ENCODE results near the gene CYB5A. TPM values are rescaled to one million over a fixed set of nuclear protein-coding genes. Genes with fewer than 3 reads are reported as not detected.

CYB5A gene
- total RNA-seq, 1 donor from 2014 or later: 213 TPM

GRCh38 chr18:74265546-74266098, 26.1 kb downstream of the CYB5A start:
- DNase-seq (ENCODE audit: low spot score, unreplicated experiment): no peak
- no peak overlapping the region for H3K4me3 Mint-ChIP-seq (ENCODE audit: low read depth)
- no peak for TF ChIP-seq CTCF (IDR thresholded peaks at IDR 0.05; ENCODE audit: unreplicated experiment)
- H3K27ac Mint-ChIP-seq: peak overlapping the region; percentile 76
- H3K9me3 Mint-ChIP-seq (ENCODE audit: low read depth): no peaks in the 10 kb centered on the region
- no peaks in the 10 kb centered on the region for H3K27me3 Mint-ChIP-seq
- H3K36me3 Mint-ChIP-seq (ENCODE audit: insufficient read depth): peaks cover 41% of the 10 kb centered on the region
- H3K4me1 Mint-ChIP-seq (ENCODE audit: low read depth): peaks cover 31% of the 10 kb centered on the region

- H3K27me3 Mint-ChIP-seq: no peaks in the 10 kb centered on the region
- no peak for TF ChIP-seq CTCF (IDR thresholded peaks at IDR 0.05; ENCODE audit: unreplicated experiment)
- peaks cover 27% of the 10 kb centered on the region for H3K4me1 Mint-ChIP-seq (ENCODE audit: low read depth)
- DNase-seq (ENCODE audit: low spot score, unreplicated experiment): no peak
- no peak overlapping the region for H3K27ac Mint-ChIP-seq
- no peaks in the 10 kb centered on the region for H3K9me3 Mint-ChIP-seq (ENCODE audit: low read depth)
- H3K36me3 Mint-ChIP-seq (ENCODE audit: insufficient read depth): peaks cover 44% of the 10 kb centered on the region
- no peak overlapping the region for H3K4me3 Mint-ChIP-seq (ENCODE audit: low read depth)
These were observed 27.3 kb downstream of the CYB5A start for GRCh38 chr18:74264303-74265020.

- Mint-ChIP-seq H3K4me3 (ENCODE audit: low read depth) (no peak overlapping the region), H3K9me3 (ENCODE audit: low read depth) (no peaks in the 10 kb centered on the region), H3K4me1 (ENCODE audit: low read depth) (peaks cover 20% of the 10 kb centered on the region), H3K27me3 (no peaks in the 10 kb centered on the region), H3K27ac (peak overlapping the region; percentile 77), H3K36me3 (ENCODE audit: insufficient read depth) (peaks cover 49% of the 10 kb centered on the region)
- no peak for DNase-seq (ENCODE audit: low spot score, unreplicated experiment)
- no peak for TF ChIP-seq CTCF (IDR thresholded peaks at IDR 0.05; ENCODE audit: unreplicated experiment)
These were observed 30.6 kb downstream of the CYB5A start for GRCh38 chr18:74261053-74261713.

GRCh38 chr18:74259347-74259746, 32.4 kb downstream of the CYB5A start:
- Mint-ChIP-seq H3K36me3 (ENCODE audit: insufficient read depth) (peaks cover 43% of the 10 kb centered on the region), H3K4me3 (ENCODE audit: low read depth) (no peak overlapping the region), H3K27ac (no peak overlapping the region), H3K9me3 (ENCODE audit: low read depth) (no peaks in the 10 kb centered on the region), H3K4me1 (ENCODE audit: low read depth) (peaks cover 29% of the 10 kb centered on the region), H3K27me3 (no peaks in the 10 kb centered on the region)
- DNase-seq (ENCODE audit: low spot score, unreplicated experiment): no peak
- no peak for TF ChIP-seq CTCF (IDR thresholded peaks at IDR 0.05; ENCODE audit: unreplicated experiment)

- H3K27me3 Mint-ChIP-seq: no peaks in the 10 kb centered on the region
- H3K27ac Mint-ChIP-seq: peak overlapping the region; percentile 82
- DNase-seq (ENCODE audit: low spot score, unreplicated experiment): no peak
- no peak overlapping the region for H3K4me3 Mint-ChIP-seq (ENCODE audit: low read depth)
- peaks cover 46% of the 10 kb centered on the region for H3K36me3 Mint-ChIP-seq (ENCODE audit: insufficient read depth)
- H3K9me3 Mint-ChIP-seq (ENCODE audit: low read depth): no peaks in the 10 kb centered on the region
- peaks cover 39% of the 10 kb centered on the region for H3K4me1 Mint-ChIP-seq (ENCODE audit: low read depth)
- TF ChIP-seq CTCF (IDR thresholded peaks at IDR 0.05; ENCODE audit: unreplicated experiment): no peak
These were observed 34.7 kb downstream of the CYB5A start for GRCh38 chr18:74257083-74257482.
